GM12878 (cell line): ENCODE data around the gene TTLL11. TPM values are rescaled to one million over a fixed set of nuclear protein-coding genes. Genes with fewer than 3 reads are reported as not detected.

Experiments used
- ATAC-seq: fragments of 200-7000 bp; cut with Tn5 transposase; 3 replicates; pipeline ENCODE4 v1.9.1; 2020; ENCODE audit warnings: mild to moderate bottlenecking, moderate library complexity
- BruUV-seq: library from RNA; stranded (reverse); fragments of 400-500 nt; replicated peaks from 2 replicates; lab custom pipeline; 2021; lab: Mats Ljungman, UMichigan
- CTCF ChIA-PET: fragments of 300-600 bp; sonication (Branson Sonifier 250); formaldehyde crosslinking; extraction: SDS; loops from one replicate; lab custom pipeline; 2021; ENCODE audit warnings: inconsistent platforms; lab: Yijun Ruan, JAX
- POLR2A ChIA-PET: fragments of 350-600 bp; formaldehyde crosslinking; extraction: SDS; loops from one replicate; lab custom pipeline; 2021; ENCODE audit warnings: inconsistent platforms; lab: Charles Lee
- RAD21 ChIA-PET: fragments of 300-600 bp; sonication (Branson Sonifier 250); formaldehyde crosslinking; loops from one replicate; lab custom pipeline; 2023; ENCODE audit warnings: antibody characterized with exemption; ENCODE audit not compliant: unreplicated experiment; lab: Charles Lee
- SMC1A ChIA-PET: fragments of 300-600 bp; sonication (Branson Sonifier 250); formaldehyde crosslinking; loops from one replicate; lab custom pipeline; 2023; ENCODE audit not compliant: unreplicated experiment, uncharacterized antibody; lab: Charles Lee
- DNase-seq: peaks from one replicate; pipeline ENCODE4 v3.0.0-alpha.2; 2011; ENCODE audit warnings: low read depth, low spot score
- FAIRE-seq: peaks from 3 replicates; lab custom pipeline; 2011; peaks lifted over from hg19 to GRCh38; lab: Jason Lieb, UNC
- H2AFZ ChIP-seq: 2 replicates; pipeline ENCODE4 v1.6.0; 2011; ENCODE audit warnings: low read depth, low read length, control low read depth; ENCODE audit not compliant: control insufficient read depth
- H3K27ac ChIP-seq: 2 replicates; pipeline ENCODE4 v1.5.1; 2011; ENCODE audit warnings: control low read depth; ENCODE audit not compliant: control insufficient read depth, insufficient read depth
- H3K27me3 ChIP-seq, 2 experiments: replicated peaks in 1 of 2; 2 replicates each; pipeline versions ENCODE4 v1.6.0 to v1.6.1; 2011; ENCODE audit warnings: low read length in 1 of 2; ENCODE audit not compliant: control insufficient read depth in 2 of 2, insufficient read depth in 2 of 2
- H3K36me3 ChIP-seq, 2 experiments: 2 replicates each; pipeline ENCODE4 v1.5.1; 2011; ENCODE audit warnings: low read length in 1 of 2; ENCODE audit not compliant: control insufficient read depth in 2 of 2, insufficient read depth in 2 of 2
- H3K4me1 ChIP-seq: 2 replicates; pipeline ENCODE4 v1.6.1; 2011; ENCODE audit warnings: mild to moderate bottlenecking, low read length, moderate library complexity, mixed read lengths; ENCODE audit not compliant: control insufficient read depth, insufficient read depth
- H3K4me2 ChIP-seq: 2 replicates; pipeline ENCODE4 v1.6.0; 2011; ENCODE audit warnings: control low read depth; ENCODE audit not compliant: control insufficient read depth, insufficient read depth
- H3K4me3 ChIP-seq: fragments of 200-600 bp; sonication (generic); 2 replicates; pipeline ENCODE4 v1.5.1; 2016
- H3K79me2 ChIP-seq: 2 replicates; pipeline ENCODE4 v1.6.0; 2011; ENCODE audit warnings: low read length; ENCODE audit not compliant: control insufficient read depth, insufficient read depth
- H3K9ac ChIP-seq: 2 replicates; pipeline ENCODE4 v1.8.0; 2011; ENCODE audit warnings: low read length, control low read depth, mixed read lengths; ENCODE audit not compliant: control insufficient read depth, insufficient read depth
- H3K9me3 ChIP-seq: replicated peaks from 3 replicates; pipeline ENCODE4 v1.5.1; 2011; ENCODE audit warnings: mild to moderate bottlenecking, low read length; ENCODE audit not compliant: control insufficient read depth, insufficient read depth
- H4K20me1 ChIP-seq: 2 replicates; pipeline ENCODE4 v1.6.0; 2011; ENCODE audit not compliant: control insufficient read depth, insufficient read depth
- BRCA1 ChIP-seq: IDR thresholded peaks from 2 replicates; pipeline ENCODE4 v1.6.1; 2011; ENCODE audit warnings: low read depth, low read length, improper control_type of control experiment
- CEBPB ChIP-seq, 2 experiments: fragments of 150-350 bp in 1 of 2; IDR thresholded peaks; 2 replicates each; pipeline ENCODE4 v1.6.1; 2012 to 2014; ENCODE audit warnings: low read depth in 2 of 2, low read length in 2 of 2, borderline replicate concordance in 1 of 2, inconsistent platforms in 1 of 2
- CREB1 ChIP-seq: IDR thresholded peaks from 2 replicates; pipeline ENCODE4 v1.6.1; 2012; ENCODE audit warnings: low read depth, mild to moderate bottlenecking, inconsistent platforms
- CREM ChIP-seq: IDR thresholded peaks from 2 replicates; pipeline ENCODE4 v1.6.1; 2014; ENCODE audit warnings: antibody characterized with exemption, low read depth
- EZH2 ChIP-seq: IDR thresholded peaks from 2 replicates; pipeline ENCODE4 v1.6.1; 2012; ENCODE audit warnings: low read depth, mild to moderate bottlenecking, control low read depth, inconsistent platforms, low read length, borderline replicate concordance; ENCODE audit not compliant: control insufficient read depth
- RAD51 ChIP-seq: fragments of 450-650 bp; IDR thresholded peaks from 2 replicates; pipeline ENCODE4 v1.6.1; 2016; ENCODE audit warnings: moderate library complexity, mild to moderate bottlenecking, inconsistent platforms
- SPI1 ChIP-seq: IDR thresholded peaks from 2 replicates; pipeline ENCODE4 v1.6.1; 2011; ENCODE audit warnings: low read depth, mild to moderate bottlenecking, low read length, moderate library complexity, borderline replicate concordance; ENCODE audit not compliant: insufficient read depth
- STAT1 ChIP-seq: fragments of 450-650 bp; conservative IDR thresholded peaks from 2 replicates; pipeline ENCODE4 v1.6.1; 2014; ENCODE audit warnings: antibody characterized with exemption, mild to moderate bottlenecking
- SUPT20H ChIP-seq: IDR thresholded peaks from 2 replicates; pipeline ENCODE4 v1.6.1; 2011; ENCODE audit warnings: low read depth, mild to moderate bottlenecking, low read length, moderate library complexity, borderline replicate concordance; ENCODE audit not compliant: control insufficient read depth
- TARDBP ChIP-seq: IDR thresholded peaks from 2 replicates; pipeline ENCODE4 v1.6.1; 2016; ENCODE audit warnings: borderline replicate concordance
- YBX1 ChIP-seq: fragments of 450-650 bp; IDR thresholded peaks from 2 replicates; pipeline ENCODE4 v1.6.1; 2016; ENCODE audit warnings: antibody characterized with exemption
- YY1 ChIP-seq: IDR thresholded peaks from 2 replicates; pipeline ENCODE4 v1.6.1; 2011; ENCODE audit warnings: low read depth, mild to moderate bottlenecking, low read length
- ZSCAN29 ChIP-seq: fragments of 450-650 bp; IDR thresholded peaks from 2 replicates; pipeline ENCODE4 v1.6.1; 2017; ENCODE audit warnings: mild to moderate bottlenecking, moderate library complexity
- WGBS: methylation state at CpG from one replicate; pipeline ENCODE4 v1.1.6; 2016; ENCODE audit warnings: low lambda C conversion rate; ENCODE audit not compliant: insufficient replicate concordance, insufficient coverage; ENCODE audit errors: missing lambda C conversion rate; 5-methylcytosine and 5-hydroxymethylcytosine counted together
- in situ Hi-C: fragments of 300-500 bp; cut with MboI; formaldehyde crosslinking; loops from 9 replicates; pipeline ENCODE4 v1.14.3; 2018; ENCODE audit warnings: mixed read lengths
- intact Hi-C: fragments of 100-400 bp; cut with micrococcal nuclease; formaldehyde crosslinking; loops from one replicate; pipeline ENCODE4 v1.14.2; 2022; ENCODE audit not compliant: unreplicated experiment
- polyA plus RNA-seq, 11 experiments: library from polyadenylated mRNA; depleted of rRNA in 4 of 11; unstranded in 6 of 11; stranded (reverse) in 5 of 11; fragments of >200 nt; fragmentation: Nextera tagmentation in 4 of 11; fragmentation: Illumina TruSeq in 1 of 11; extraction: Ambion mirVana in 4 of 11; extraction: Trizol in 1 of 11; gene quantifications; 1 replicate in 1 of 11; 2 replicates in 10 of 11; pipeline versions ENCODE4 v1.2.1 to v1.2.3, GENCODE V29; 2011 to 2016; ENCODE audit warnings: inconsistent platforms in 2 of 11, missing spikeins in 2 of 11, low read depth in 1 of 11
- total RNA-seq, 4 experiments: library from RNA; depleted of rRNA in 3 of 4; stranded (reverse); fragments of >200 nt in 3 of 4; fragmentation: Illumina TruSeq in 1 of 4; extraction: Trizol in 1 of 4; gene quantifications; 2 replicates each; pipeline versions ENCODE4 v1.2.1 to v1.2.3, GENCODE V29; 2013 to 2021
- TF ChIP-seq, protein P1 (sequence below), 3 experiments: IDR thresholded peaks in 2 of 3; conservative IDR thresholded peaks in 1 of 3; 2 replicates each; pipeline ENCODE4 v1.5.1; 2011; ENCODE audit warnings: low read depth in 3 of 3, low read length in 3 of 3, mild to moderate bottlenecking in 3 of 3, control low read depth in 2 of 3, moderate library complexity in 2 of 3, inconsistent platforms in 1 of 3, mixed read lengths in 1 of 3; ENCODE audit not compliant: control insufficient read depth in 2 of 3, insufficient read depth in 1 of 3; ENCODE audit errors: extremely low read depth in 1 of 3
- TF ChIP-seq, protein P2 (sequence below): fragments of 450-650 bp; IDR thresholded peaks from 2 replicates; pipeline ENCODE4 v1.6.1; 2017; ENCODE audit warnings: low read depth, mild to moderate bottlenecking, moderate library complexity

Gene TTLL11
- total and polyA plus RNA-seq, 10 of the 15 experiments (the other 5 are each of a cell fraction or from before 2014, with no cell fraction given) = 1.2 to 3.7 (median 2.9) TPM

DNA sequence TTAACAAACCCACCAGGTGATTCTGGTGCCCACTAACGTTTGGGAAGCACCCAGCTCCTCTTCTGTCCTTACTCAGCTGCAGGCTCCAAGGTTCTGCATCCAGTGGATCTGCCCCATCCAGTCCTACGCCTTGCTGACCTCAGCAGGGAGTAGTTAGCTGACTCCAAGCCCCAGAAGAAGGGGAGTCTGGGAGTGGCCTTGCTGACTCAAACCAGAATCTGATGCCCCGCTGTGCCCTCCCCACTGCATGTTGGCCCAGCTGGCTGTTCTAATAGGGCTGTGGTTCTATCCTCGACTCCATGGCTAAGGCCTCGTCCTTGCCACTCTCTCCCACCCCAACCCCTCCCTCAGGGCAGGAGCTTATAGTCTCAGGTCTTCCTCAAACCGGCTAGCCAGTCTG is 136.3 kb downstream of the TTLL11 start (continued):
- TF ChIP-seq, protein P1, sequence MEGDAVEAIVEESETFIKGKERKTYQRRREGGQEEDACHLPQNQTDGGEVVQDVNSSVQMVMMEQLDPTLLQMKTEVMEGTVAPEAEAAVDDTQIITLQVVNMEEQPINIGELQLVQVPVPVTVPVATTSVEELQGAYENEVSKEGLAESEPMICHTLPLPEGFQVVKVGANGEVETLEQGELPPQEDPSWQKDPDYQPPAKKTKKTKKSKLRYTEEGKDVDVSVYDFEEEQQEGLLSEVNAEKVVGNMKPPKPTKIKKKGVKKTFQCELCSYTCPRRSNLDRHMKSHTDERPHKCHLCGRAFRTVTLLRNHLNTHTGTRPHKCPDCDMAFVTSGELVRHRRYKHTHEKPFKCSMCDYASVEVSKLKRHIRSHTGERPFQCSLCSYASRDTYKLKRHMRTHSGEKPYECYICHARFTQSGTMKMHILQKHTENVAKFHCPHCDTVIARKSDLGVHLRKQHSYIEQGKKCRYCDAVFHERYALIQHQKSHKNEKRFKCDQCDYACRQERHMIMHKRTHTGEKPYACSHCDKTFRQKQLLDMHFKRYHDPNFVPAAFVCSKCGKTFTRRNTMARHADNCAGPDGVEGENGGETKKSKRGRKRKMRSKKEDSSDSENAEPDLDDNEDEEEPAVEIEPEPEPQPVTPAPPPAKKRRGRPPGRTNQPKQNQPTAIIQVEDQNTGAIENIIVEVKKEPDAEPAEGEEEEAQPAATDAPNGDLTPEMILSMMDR (IDR thresholded peaks at IDR 0.05 in 2 of 3, conservative IDR thresholded peaks at IDR 0.05 in 1 of 3; ENCODE audit: control insufficient read depth in 2 of 3, extremely low read depth in 1 of 3, insufficient read depth in 1 of 3, low read depth in 3 of 3, low read length in 3 of 3) = no peak

DNA sequence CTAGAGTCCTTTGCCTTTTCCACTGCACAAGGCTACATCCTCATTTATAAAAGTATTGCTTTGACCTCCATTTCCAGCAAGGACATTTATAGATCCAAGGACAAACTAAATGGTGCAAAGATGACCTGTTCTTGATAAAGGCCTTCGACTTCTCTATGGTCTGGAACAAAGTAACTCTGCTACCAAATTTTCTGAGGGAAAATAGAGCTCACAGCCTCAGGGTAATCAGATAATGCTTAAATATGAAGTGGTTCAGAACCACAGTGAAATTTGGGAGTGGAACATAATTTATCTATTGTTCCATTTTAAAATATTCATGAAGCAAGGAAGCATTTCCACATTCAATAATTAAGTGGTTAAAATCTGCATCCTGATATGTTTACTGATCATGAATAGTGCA is 137.5 kb downstream of the TTLL11 start:
- ChIA-PET RAD21 (no interaction called here), POLR2A (no interaction called here), CTCF (no interaction called here), SMC1A (no interaction called here)
- 0% methylated on average over 1 of the region's 1 CpG for WGBS
- no peak for DNase-seq
- no peak overlapping the region for H3K4me2 ChIP-seq
- no peak overlapping the region for H2AFZ ChIP-seq
- H3K4me3 ChIP-seq = no peak overlapping the region
- FAIRE-seq = no peak
- peaks cover 0 to under 1% of the 10 kb centered on the region in 2 experiments; a peak in 2 of 4 replicates for H3K27me3 ChIP-seq
- no peak for TF ChIP-seq TARDBP
- TF ChIP-seq SUPT20H = no peak
- TF ChIP-seq RAD51 = no peak
- no peak for TF ChIP-seq CREB1
- no peak for TF ChIP-seq ZSCAN29
- no peak for TF ChIP-seq STAT1
- TF ChIP-seq, protein P2, sequence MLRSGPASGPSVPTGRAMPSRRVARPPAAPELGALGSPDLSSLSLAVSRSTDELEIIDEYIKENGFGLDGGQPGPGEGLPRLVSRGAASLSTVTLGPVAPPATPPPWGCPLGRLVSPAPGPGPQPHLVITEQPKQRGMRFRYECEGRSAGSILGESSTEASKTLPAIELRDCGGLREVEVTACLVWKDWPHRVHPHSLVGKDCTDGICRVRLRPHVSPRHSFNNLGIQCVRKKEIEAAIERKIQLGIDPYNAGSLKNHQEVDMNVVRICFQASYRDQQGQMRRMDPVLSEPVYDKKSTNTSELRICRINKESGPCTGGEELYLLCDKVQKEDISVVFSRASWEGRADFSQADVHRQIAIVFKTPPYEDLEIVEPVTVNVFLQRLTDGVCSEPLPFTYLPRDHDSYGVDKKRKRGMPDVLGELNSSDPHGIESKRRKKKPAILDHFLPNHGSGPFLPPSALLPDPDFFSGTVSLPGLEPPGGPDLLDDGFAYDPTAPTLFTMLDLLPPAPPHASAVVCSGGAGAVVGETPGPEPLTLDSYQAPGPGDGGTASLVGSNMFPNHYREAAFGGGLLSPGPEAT = no peak
- no peak for TF ChIP-seq BRCA1
- TF ChIP-seq YY1 = no peak
- TF ChIP-seq SPI1 = no peak
- no peak for TF ChIP-seq CEBPB (IDR thresholded peaks at IDR 0.05; ENCODE audit: borderline replicate concordance in 1 of 2, low read depth in 2 of 2, low read length in 2 of 2)
- no peak for TF ChIP-seq CREM
- TF ChIP-seq EZH2 = no peak
- no peak for TF ChIP-seq YBX1
- ATAC-seq = no peak
- H4K20me1 ChIP-seq = no peaks in the 10 kb centered on the region; the same call in 1 of the 2 replicates
- no peaks in the 10 kb centered on the region for H3K4me1 ChIP-seq
- no peaks in the 10 kb centered on the region for H3K9me3 ChIP-seq
- in situ Hi-C loops = no loop called here
- intact Hi-C loops = no loop called here
- H3K36me3 ChIP-seq = no peaks in the 10 kb centered on the region
- no peak overlapping the region for H3K27ac ChIP-seq
- no peaks in the 10 kb centered on the region for H3K79me2 ChIP-seq
- H3K9ac ChIP-seq = no peak overlapping the region
- BruUV-seq = no TSS peak
